Left ventricle myocardium inferior (tissue), 1 donor: ENCODE measurements around the gene GABRG3. TPM values are rescaled to one million over a fixed set of nuclear protein-coding genes. Genes with fewer than 3 reads are reported as not detected.
A peak's percentile ranks its signal among the peaks of the same experiment; 100 is the strongest.

Experiments
- DNase-seq: peaks from one replicate; pipeline ENCODE4 v3.0.0-alpha.2; 2020
- H3K27ac ChIP-seq: fragments of 200-600 bp; replicated peaks from 2 replicates; pipeline ENCODE4 v1.8.0; 2021
- H3K27me3 ChIP-seq: fragments of 200-600 bp; 2 replicates; pipeline ENCODE4 v1.8.0; 2021; ENCODE audit warnings: low read depth
- H3K36me3 ChIP-seq: fragments of 200-600 bp; 2 replicates; pipeline ENCODE4 v1.8.0; 2021
- H3K4me1 ChIP-seq: fragments of 200-600 bp; 2 replicates; pipeline ENCODE4 v1.8.0; 2021
- H3K4me3 ChIP-seq: fragments of 200-600 bp; 2 replicates; pipeline ENCODE4 v1.8.0; 2021; ENCODE audit warnings: mild to moderate bottlenecking, moderate library complexity
- H3K9me3 ChIP-seq: fragments of 200-600 bp; replicated peaks from 2 replicates; pipeline ENCODE4 v1.8.0; 2021
- CTCF ChIP-seq: fragments of 200-600 bp; IDR thresholded peaks from 2 replicates; pipeline ENCODE4 v1.8.0; 2021; ENCODE audit warnings: antibody characterized with exemption, mild to moderate bottlenecking, borderline replicate concordance
- intact Hi-C: fragments of 100-400 bp; cut with micrococcal nuclease; formaldehyde crosslinking; loops from one replicate; pipeline ENCODE4 v1.11.0; 2022
- long read RNA-seq: library from polyadenylated mRNA; unstranded; transcript quantifications from one replicate; pipeline ENCODE4 v2.0.0, GENCODE V29; 2021
- total RNA-seq: library from RNA; stranded (reverse); fragmentation: NEBNext Ultra II Directional; extraction: Animal tissue kit (Norgen Biotek cat#: 25700); gene quantifications from one replicate; pipeline ENCODE4 v1.2.1, GENCODE V29; 2021
- donor health status: DM: no; HTN: yes; CAD: no; lungs with severe emphysema.

The GABRG3 gene
- total RNA-seq = not detected
- long read RNA-seq = 0 reads

GRCh38 chr15:26970712-26971210 lies at the start of gene GABRG3:
Gene GABRG3, plus strand, starts transcription at chr15:26971181.
- Histone ChIP-seq H3K36me3 (no peaks in the 10 kb centered on the region), H3K4me1 (no peaks in the 10 kb centered on the region), H3K27me3 (peaks cover 80% of the 10 kb centered on the region), H3K9me3 (no peaks in the 10 kb centered on the region), H3K4me3 (peak within 1 kb of the TSS; percentile 40), H3K27ac (no peak within 1 kb of the TSS)
- DNase-seq = no peak
- no peak for TF ChIP-seq CTCF
- intact Hi-C loops = no loop called here

GRCh38 chr15:26921433-26921832 lies 49.5 kb upstream of the GABRG3 start:
- H3K27ac ChIP-seq = no peak overlapping the region
- no peak for TF ChIP-seq CTCF
- peaks cover 58% of the 10 kb centered on the region for H3K9me3 ChIP-seq
- H3K4me1 ChIP-seq = no peaks in the 10 kb centered on the region
- no peaks in the 10 kb centered on the region for H3K27me3 ChIP-seq
- no peak overlapping the region for H3K4me3 ChIP-seq
- intact Hi-C loops = no loop called here
- DNase-seq = no peak
- H3K36me3 ChIP-seq = no peaks in the 10 kb centered on the region

GRCh38 chr15:26926081-26926480 lies 44.9 kb upstream of the GABRG3 start:
- H3K4me1 ChIP-seq = no peaks in the 10 kb centered on the region
- intact Hi-C loops = no loop called here

GRCh38 chr15:26928051-26928450 lies 42.9 kb upstream of the GABRG3 start:
- no peak overlapping the region for H3K27ac ChIP-seq
- TF ChIP-seq CTCF = no peak
- H3K36me3 ChIP-seq = no peaks in the 10 kb centered on the region
- H3K9me3 ChIP-seq = no peaks in the 10 kb centered on the region
- DNase-seq = no peak
- intact Hi-C loops = no loop called here
- H3K27me3 ChIP-seq = no peaks in the 10 kb centered on the region
- no peak overlapping the region for H3K4me3 ChIP-seq
- no peaks in the 10 kb centered on the region for H3K4me1 ChIP-seq

More at GRCh38 chr15:26926081-26926480, 44.9 kb upstream of the GABRG3 start:
- no peaks in the 10 kb centered on the region for H3K36me3 ChIP-seq
- H3K9me3 ChIP-seq = peaks cover 13% of the 10 kb centered on the region
- DNase-seq = no peak
- H3K27ac ChIP-seq = no peak overlapping the region
- TF ChIP-seq CTCF = no peak
- H3K27me3 ChIP-seq = no peaks in the 10 kb centered on the region
- H3K4me3 ChIP-seq = no peak overlapping the region

GRCh38 chr15:26929588-26929987 lies 41.4 kb upstream of the GABRG3 start:
- Histone ChIP-seq H3K4me3 (no peak overlapping the region), H3K27ac (no peak overlapping the region), H3K4me1 (no peaks in the 10 kb centered on the region), H3K27me3 (no peaks in the 10 kb centered on the region), H3K36me3 (no peaks in the 10 kb centered on the region), H3K9me3 (no peaks in the 10 kb centered on the region)
- intact Hi-C loops = no loop called here
- TF ChIP-seq CTCF = no peak
- no peak for DNase-seq
